ENCODE results near the gene SORBS1.

Gene SORBS1

DNA sequence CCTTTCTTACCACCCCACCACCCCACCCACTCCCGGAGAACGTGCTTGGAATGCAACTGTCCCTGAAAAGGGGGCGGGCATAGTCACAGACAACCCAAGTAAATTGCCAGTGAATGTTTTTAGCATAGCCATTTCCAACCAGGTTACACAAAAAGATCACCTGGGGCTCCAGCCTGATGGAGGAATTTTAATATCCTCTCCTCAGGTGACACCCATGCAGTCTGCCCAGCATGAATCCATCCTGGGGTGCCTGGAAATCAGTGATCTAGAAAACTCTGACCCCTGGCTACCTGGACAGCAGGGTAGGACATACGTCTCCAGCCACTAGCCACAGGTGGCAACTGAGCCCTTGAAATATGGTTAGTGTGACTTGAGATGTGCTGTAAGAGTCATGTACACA is 61.1 kb downstream of the SORBS1 start:
- intact Hi-C loops (cut with DNase I; ENCODE audit: low total_unique reads), result no loop called here
- TF ChIP-seq, protein P1, sequence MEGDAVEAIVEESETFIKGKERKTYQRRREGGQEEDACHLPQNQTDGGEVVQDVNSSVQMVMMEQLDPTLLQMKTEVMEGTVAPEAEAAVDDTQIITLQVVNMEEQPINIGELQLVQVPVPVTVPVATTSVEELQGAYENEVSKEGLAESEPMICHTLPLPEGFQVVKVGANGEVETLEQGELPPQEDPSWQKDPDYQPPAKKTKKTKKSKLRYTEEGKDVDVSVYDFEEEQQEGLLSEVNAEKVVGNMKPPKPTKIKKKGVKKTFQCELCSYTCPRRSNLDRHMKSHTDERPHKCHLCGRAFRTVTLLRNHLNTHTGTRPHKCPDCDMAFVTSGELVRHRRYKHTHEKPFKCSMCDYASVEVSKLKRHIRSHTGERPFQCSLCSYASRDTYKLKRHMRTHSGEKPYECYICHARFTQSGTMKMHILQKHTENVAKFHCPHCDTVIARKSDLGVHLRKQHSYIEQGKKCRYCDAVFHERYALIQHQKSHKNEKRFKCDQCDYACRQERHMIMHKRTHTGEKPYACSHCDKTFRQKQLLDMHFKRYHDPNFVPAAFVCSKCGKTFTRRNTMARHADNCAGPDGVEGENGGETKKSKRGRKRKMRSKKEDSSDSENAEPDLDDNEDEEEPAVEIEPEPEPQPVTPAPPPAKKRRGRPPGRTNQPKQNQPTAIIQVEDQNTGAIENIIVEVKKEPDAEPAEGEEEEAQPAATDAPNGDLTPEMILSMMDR (IDR thresholded peaks at IDR 0.05), result no peak
- Histone ChIP-seq H3K27ac (peak overlapping the region; percentile 82 to 89), H3K4me3 (peak overlapping the region in 1 of 2 donors; percentile 16), H3K27me3 (no peaks in the 10 kb centered on the region), H3K36me3 (peaks cover 0 to 7% (median 0%) of the 10 kb centered on the region in 3 donors), H3K9me3 (no peaks in the 10 kb centered on the region), H3K4me1 (peaks cover 0 to 100% (median 71%) of the 10 kb centered on the region in 4 donors)
- DNase-seq, result no peak

- intact Hi-C loops (cut with DNase I; ENCODE audit: low total_unique reads), result no loop called here
- H3K9me3 ChIP-seq, result no peaks in the 10 kb centered on the region
- H3K27me3 ChIP-seq, result no peaks in the 10 kb centered on the region
- no peak for DNase-seq
- TF ChIP-seq, protein P1 (IDR thresholded peaks at IDR 0.05), result no peak
- peak overlapping the region; percentile 82 to 89 for H3K27ac ChIP-seq
- H3K4me1 ChIP-seq, result peaks cover 0 to 100% (median 66%) of the 10 kb centered on the region in 4 donors
- no peak overlapping the region for H3K4me3 ChIP-seq
- peaks cover 0 to 7% (median 0%) of the 10 kb centered on the region in 3 donors for H3K36me3 ChIP-seq
These were observed 61.6 kb downstream of the SORBS1 start for GRCh38 chr10:95499482-95499989.

DNA sequence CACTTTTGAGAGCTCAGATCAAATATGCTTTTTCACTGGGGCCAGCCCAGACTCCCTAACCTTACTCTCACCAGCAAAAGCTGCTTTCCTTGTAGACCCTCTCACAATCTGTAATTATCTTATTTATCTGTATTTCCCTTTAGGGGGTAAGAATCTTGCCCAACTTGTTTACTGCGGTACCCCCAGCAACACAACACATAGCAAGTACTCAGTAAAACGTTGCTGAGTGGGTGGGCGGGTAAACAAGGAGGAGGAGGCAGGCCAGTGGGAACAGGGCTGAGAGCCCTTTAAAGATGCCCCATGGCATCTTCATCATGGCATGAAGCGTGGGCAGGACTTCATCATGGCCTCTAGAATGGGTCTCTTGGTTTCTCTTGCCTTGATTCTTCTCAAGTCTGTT is 64.2 kb downstream of the SORBS1 start:
- Histone ChIP-seq H3K36me3 (peaks cover 6 to 8% (median 7%) of the 10 kb centered on the region in 3 donors), H3K27ac (peak overlapping the region; percentile 82 to 89), H3K4me3 (no peak overlapping the region), H3K4me1 (peaks cover 0 to 100% (median 64%) of the 10 kb centered on the region in 4 donors), H3K27me3 (no peaks in the 10 kb centered on the region), H3K9me3 (no peaks in the 10 kb centered on the region)
- no peak for DNase-seq
- intact Hi-C loops (cut with DNase I; ENCODE audit: low total_unique reads), result no loop called here
- TF ChIP-seq, protein P1 (IDR thresholded peaks at IDR 0.05), result no peak

DNA sequence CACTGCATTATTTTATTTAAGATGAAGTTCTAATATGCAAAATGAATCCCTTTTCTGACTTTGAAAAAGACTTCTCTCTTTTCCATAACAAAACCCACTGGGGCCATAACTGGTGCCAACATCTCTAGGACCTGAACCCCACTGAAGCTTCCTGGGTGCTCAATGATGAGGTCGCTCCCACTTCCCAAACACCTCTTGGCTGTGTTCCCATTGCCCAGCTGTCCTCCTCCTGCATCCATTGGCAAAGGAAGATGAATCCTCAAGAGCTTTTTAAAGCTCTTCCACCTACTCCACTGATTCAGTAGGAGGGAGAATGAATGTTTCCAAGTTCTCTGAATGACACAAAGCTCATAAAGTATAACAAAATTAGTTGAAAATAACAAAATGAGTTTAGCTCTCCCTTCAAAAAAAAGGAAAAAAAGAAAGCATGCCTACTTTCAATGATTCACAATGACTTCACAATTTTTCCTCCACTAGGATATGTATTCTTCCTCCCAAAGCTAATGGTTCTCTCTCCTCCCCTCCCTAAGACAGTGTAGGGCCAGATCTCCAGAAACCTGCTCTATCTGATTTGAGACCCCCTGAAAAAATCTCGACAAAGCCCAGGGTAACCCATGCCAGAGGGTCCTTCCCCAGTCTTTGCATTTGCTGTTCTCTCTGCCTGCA is 64.8 kb downstream of the SORBS1 start:
- Histone ChIP-seq H3K27ac (peak overlapping the region; percentile 82 to 89), H3K4me3 (no peak overlapping the region), H3K27me3 (no peaks in the 10 kb centered on the region), H3K4me1 (peaks cover 0 to 100% (median 60%) of the 10 kb centered on the region in 4 donors), H3K36me3 (peaks cover 4 to 9% (median 6%) of the 10 kb centered on the region in 3 donors), H3K9me3 (no peaks in the 10 kb centered on the region)
- TF ChIP-seq, protein P1 (IDR thresholded peaks at IDR 0.05), result no peak
- intact Hi-C loops (cut with DNase I; ENCODE audit: low total_unique reads), result no loop called here
- no peak for DNase-seq

GRCh38 chr10:95493862-95494261 is 67.3 kb downstream of the SORBS1 start:
- intact Hi-C loops (cut with DNase I; ENCODE audit: low total_unique reads), result no loop called here
- H3K4me3 ChIP-seq, result no peak overlapping the region
- peaks cover 9 to 34% (median 27%) of the 10 kb centered on the region in 3 donors for H3K36me3 ChIP-seq
- DNase-seq, result no peak
- TF ChIP-seq, protein P1 (IDR thresholded peaks at IDR 0.05), result no peak
- H3K27me3 ChIP-seq, result no peaks in the 10 kb centered on the region
- no peaks in the 10 kb centered on the region for H3K9me3 ChIP-seq
- peak overlapping the region; percentile 82 to 89 for H3K27ac ChIP-seq
- peaks cover 0 to 100% (median 56%) of the 10 kb centered on the region in 4 donors for H3K4me1 ChIP-seq
